SU-DHL-6 (cell line): ENCODE data around the gene SH2D5.

ENCODE experiments used
- H2AFZ ChIP-seq: fragments of 200-600 bp; sonication (generic); 2 replicates; pipeline ENCODE4 v1.6.1; 2014; ENCODE audit warnings: low read depth, mild to moderate bottlenecking, moderate library complexity, mixed read lengths, antibody characterized with exemption, low read length; ENCODE audit not compliant: severe bottlenecking
- H3F3A ChIP-seq: fragments of 200-600 bp; shearing (Covaris generic); 2 replicates; pipeline ENCODE4 v1.6.0; 2016; ENCODE audit warnings: antibody characterized with exemption, mild to moderate bottlenecking; ENCODE audit not compliant: insufficient read depth
- H3K27ac ChIP-seq: fragments of 200-600 bp; sonication (generic); 2 replicates; pipeline ENCODE4 v1.5.1; 2016; ENCODE audit warnings: low read depth, mild to moderate bottlenecking, low read length, moderate library complexity, mixed read lengths
- H3K27me3 ChIP-seq: fragments of 200-600 bp; sonication (generic), shearing (Covaris generic); 2 replicates; pipeline ENCODE4 v1.6.0; 2014; ENCODE audit warnings: mild to moderate bottlenecking, low read length
- H3K36me3 ChIP-seq: fragments of 200-600 bp; sonication (generic); 2 replicates; pipeline ENCODE4 v1.6.1; 2014; ENCODE audit warnings: mild to moderate bottlenecking, low read length, mixed read lengths
- H3K4me2 ChIP-seq: fragments of 300-600, 200-600 bp; shearing (Covaris generic), sonication (generic); 2 replicates; pipeline ENCODE4 v1.6.0; 2014; ENCODE audit warnings: low read length, low read depth, mild to moderate bottlenecking; ENCODE audit not compliant: poor library complexity, severe bottlenecking
- H3K4me3 ChIP-seq: fragments of 200-600 bp; sonication (generic); 2 replicates; pipeline ENCODE4 v1.5.1; 2014; ENCODE audit warnings: antibody characterized with exemption, low read length, mild to moderate bottlenecking, mixed read lengths; ENCODE audit not compliant: insufficient read depth, poor library complexity, severe bottlenecking
- H3K79me2 ChIP-seq: fragments of 200-600 bp; sonication (generic); 2 replicates; pipeline ENCODE4 v1.6.1; 2014; ENCODE audit warnings: mild to moderate bottlenecking, low read length, moderate library complexity; ENCODE audit not compliant: insufficient read depth
- H3K9ac ChIP-seq: fragments of 200-600 bp; sonication (generic); 2 replicates; pipeline ENCODE4 v1.7.0; 2014; ENCODE audit warnings: mild to moderate bottlenecking, low read length
- H3K9me2 ChIP-seq: fragments of 200-600 bp; sonication (generic); replicated peaks from 2 replicates; pipeline ENCODE4 v1.6.1; 2014; ENCODE audit warnings: low read length; ENCODE audit not compliant: insufficient read depth
- H3K9me3 ChIP-seq: fragments of 200-600 bp; sonication (generic); 2 replicates; pipeline ENCODE4 v1.6.1; 2014; ENCODE audit warnings: low read length, mixed read lengths; ENCODE audit not compliant: insufficient read depth
- H4K20me1 ChIP-seq: fragments of 200-600 bp; sonication (generic); 2 replicates; pipeline ENCODE4 v1.6.1; 2014; ENCODE audit warnings: low read depth, mild to moderate bottlenecking, antibody characterized with exemption, low read length, moderate library complexity, mixed read lengths
- EZH2phosphoT487 ChIP-seq: fragments of 200-600 bp; sonication (generic), shearing (Covaris generic); conservative IDR thresholded peaks from 2 replicates; pipeline ENCODE4 v1.6.1; 2018; ENCODE audit warnings: mild to moderate bottlenecking, antibody characterized with exemption, low read length, moderate library complexity, mixed read lengths
- TF ChIP-seq, protein P1 (sequence below): fragments of 200-600 bp; sonication (generic); IDR thresholded peaks from one replicate; pipeline ENCODE4 v1.5.1; 2017; ENCODE audit warnings: antibody characterized with exemption, mild to moderate bottlenecking, low read length, moderate library complexity; ENCODE audit not compliant: insufficient read depth, poor library complexity, severe bottlenecking

SH2D5 gene

DNA sequence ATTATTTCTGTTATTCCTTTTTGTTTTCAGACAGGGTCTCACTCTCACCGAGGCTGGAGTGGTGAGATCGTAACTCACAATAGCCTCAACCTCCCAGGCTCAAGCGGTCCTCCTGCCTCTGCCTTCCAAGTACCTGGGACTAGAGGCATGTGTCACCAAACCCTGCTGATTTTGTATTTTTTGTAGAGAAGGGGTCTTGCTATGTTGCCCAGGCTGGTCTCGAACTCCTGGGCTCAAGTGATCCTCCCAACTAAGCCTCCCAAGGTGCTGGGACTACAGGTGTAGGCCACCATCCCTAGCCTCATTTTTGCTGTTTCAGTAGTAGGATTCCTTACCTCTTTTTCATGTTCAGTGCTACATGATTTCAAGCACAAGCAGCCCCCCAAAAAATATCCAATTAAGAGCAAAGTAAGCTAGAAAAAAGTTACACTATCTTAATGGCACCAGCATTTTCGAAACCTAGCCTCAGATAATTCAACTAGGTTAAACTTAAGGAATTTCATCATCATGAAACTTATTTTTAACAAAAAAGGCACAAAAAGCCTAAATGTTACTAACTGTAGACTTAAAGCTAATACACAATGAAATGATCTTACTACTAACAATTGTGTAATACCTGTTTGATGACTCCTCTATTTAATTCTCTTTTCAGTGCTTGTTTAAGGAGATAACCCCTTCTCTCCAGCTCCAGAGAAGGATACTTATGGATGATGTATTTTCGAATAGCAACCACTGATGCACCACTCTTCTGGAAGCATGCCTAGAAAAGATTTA lies 38.0 kb upstream of the SH2D5 start:
- Histone ChIP-seq H3F3A (peaks cover 6% of the 10 kb centered on the region; the same call in 1 of the 2 replicates), H3K4me2 (no peak overlapping the region), H3K9me2 (no peaks in the 10 kb centered on the region), H3K27me3 (no peaks in the 10 kb centered on the region), H3K4me3 (no peak overlapping the region), H2AFZ (no peak overlapping the region), H3K27ac (no peak overlapping the region), H3K79me2 (peaks cover 18% of the 10 kb centered on the region), H3K36me3 (peaks cover 86% of the 10 kb centered on the region), H4K20me1 (0 out of 2 replicates have a peak, but pooled peaks cover 4% of the 10 kb centered on the region), H3K9me3 (no peaks in the 10 kb centered on the region), H3K9ac (no peak overlapping the region)
- TF ChIP-seq, protein P1, sequence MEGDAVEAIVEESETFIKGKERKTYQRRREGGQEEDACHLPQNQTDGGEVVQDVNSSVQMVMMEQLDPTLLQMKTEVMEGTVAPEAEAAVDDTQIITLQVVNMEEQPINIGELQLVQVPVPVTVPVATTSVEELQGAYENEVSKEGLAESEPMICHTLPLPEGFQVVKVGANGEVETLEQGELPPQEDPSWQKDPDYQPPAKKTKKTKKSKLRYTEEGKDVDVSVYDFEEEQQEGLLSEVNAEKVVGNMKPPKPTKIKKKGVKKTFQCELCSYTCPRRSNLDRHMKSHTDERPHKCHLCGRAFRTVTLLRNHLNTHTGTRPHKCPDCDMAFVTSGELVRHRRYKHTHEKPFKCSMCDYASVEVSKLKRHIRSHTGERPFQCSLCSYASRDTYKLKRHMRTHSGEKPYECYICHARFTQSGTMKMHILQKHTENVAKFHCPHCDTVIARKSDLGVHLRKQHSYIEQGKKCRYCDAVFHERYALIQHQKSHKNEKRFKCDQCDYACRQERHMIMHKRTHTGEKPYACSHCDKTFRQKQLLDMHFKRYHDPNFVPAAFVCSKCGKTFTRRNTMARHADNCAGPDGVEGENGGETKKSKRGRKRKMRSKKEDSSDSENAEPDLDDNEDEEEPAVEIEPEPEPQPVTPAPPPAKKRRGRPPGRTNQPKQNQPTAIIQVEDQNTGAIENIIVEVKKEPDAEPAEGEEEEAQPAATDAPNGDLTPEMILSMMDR: no peak
- no peak for TF ChIP-seq EZH2phosphoT487

DNA sequence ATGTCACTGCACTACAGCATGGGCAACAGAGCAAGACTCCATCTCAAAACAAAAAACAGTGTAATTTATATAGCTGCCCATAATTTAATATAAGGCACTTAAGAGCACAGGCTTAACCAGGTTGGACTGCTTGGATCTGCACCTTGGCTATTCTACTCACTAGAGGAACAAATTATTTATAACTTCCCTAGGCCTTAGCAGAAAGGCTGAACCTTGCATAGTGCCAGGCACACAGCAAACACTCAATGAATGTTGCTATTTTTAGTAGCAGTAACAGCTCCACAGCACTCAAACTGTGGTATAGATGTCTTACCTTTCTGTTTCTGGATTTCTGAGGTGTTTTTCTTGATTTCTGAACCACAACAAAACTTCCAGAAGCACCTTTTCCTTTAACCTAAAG lies 34.8 kb upstream of the SH2D5 start:
- Histone ChIP-seq H2AFZ (no peak overlapping the region), H3K27ac (no peak overlapping the region), H3K9me2 (no peaks in the 10 kb centered on the region), H3K36me3 (peaks cover 85% of the 10 kb centered on the region), H3K4me3 (no peak overlapping the region), H4K20me1 (no peaks in the 10 kb centered on the region; the same call in 1 of the 2 replicates), H3K79me2 (peaks cover 2% of the 10 kb centered on the region; the same call in 1 of the 2 replicates), H3K27me3 (no peaks in the 10 kb centered on the region), H3K4me2 (no peak overlapping the region), H3K9me3 (no peaks in the 10 kb centered on the region), H3K9ac (no peak overlapping the region), H3F3A (peaks cover 6% of the 10 kb centered on the region; the same call in 1 of the 2 replicates)
- no peak for TF ChIP-seq EZH2phosphoT487
- TF ChIP-seq, protein P1: no peak

DNA sequence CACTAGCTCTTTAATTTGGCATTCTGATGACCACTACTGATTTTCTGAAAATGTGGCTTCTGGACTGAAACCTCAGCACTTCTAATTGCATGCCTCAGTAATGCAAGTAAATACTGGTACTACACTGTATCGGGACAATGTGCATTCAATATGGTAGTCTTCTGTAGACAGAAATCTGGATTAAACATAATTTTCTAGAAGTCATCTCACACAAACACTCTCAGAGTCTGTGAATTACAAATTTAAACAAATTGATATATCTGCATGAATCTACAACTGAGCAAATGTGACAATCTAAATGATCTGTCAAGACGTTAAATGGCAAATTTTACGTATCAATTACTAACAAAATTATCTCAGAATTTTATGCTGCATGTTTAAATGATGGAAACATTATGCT lies 30.9 kb upstream of the SH2D5 start:
- H3K27me3 ChIP-seq: no peaks in the 10 kb centered on the region
- H3K4me2 ChIP-seq: no peak overlapping the region
- H3K27ac ChIP-seq: no peak overlapping the region
- no peak overlapping the region for H3K4me3 ChIP-seq
- no peaks in the 10 kb centered on the region; the same call in 1 of the 2 replicates for H4K20me1 ChIP-seq
- H3K9ac ChIP-seq: no peak overlapping the region
- H3K36me3 ChIP-seq: peaks cover 63% of the 10 kb centered on the region
- no peaks in the 10 kb centered on the region for H3K9me3 ChIP-seq
- H3K9me2 ChIP-seq: no peaks in the 10 kb centered on the region
- peaks cover 3% of the 10 kb centered on the region; the same call in 1 of the 2 replicates for H3F3A ChIP-seq
- no peak for TF ChIP-seq EZH2phosphoT487
- TF ChIP-seq, protein P1: no peak
- no peaks in the 10 kb centered on the region for H3K79me2 ChIP-seq
- no peak overlapping the region for H2AFZ ChIP-seq
